Caco-2 (cell line): ENCODE results near the gene TMEM40. TPM values are rescaled to one million over a fixed set of nuclear protein-coding genes. Genes with fewer than 3 reads are reported as not detected.

Experiments
- BruUV-seq: library from RNA; stranded (reverse); fragments of 400-500 nt; replicated peaks from 2 replicates; lab custom pipeline; 2021; lab: Mats Ljungman, UMichigan
- CTCF ChIA-PET: fragments of 300-600 bp; sonication (Branson Sonifier 250); formaldehyde crosslinking; loops from one replicate; lab custom pipeline; 2022; ENCODE audit warnings: antibody characterized with exemption; lab: Charles Lee
- POLR2A ChIA-PET: fragments of 300-600 bp; sonication (Branson Sonifier 250); formaldehyde crosslinking; loops from one replicate; lab custom pipeline; 2022; ENCODE audit warnings: antibody characterized with exemption; lab: Charles Lee
- DNase-seq, 2 experiments: peaks; one replicate each; pipeline versions ENCODE4 v3.0.0 to v3.0.0-alpha.2; 2020 to 2022
- H3K27me3 ChIP-seq: replicated peaks from 2 replicates; pipeline ENCODE4 v1.6.0; 2011; ENCODE audit warnings: low read length; ENCODE audit not compliant: control insufficient read depth, insufficient read depth
- H3K36me3 ChIP-seq: 2 replicates; pipeline ENCODE4 v1.5.1; 2011; ENCODE audit warnings: low read length; ENCODE audit not compliant: control insufficient read depth, insufficient read depth
- H3K4me1 ChIP-seq: fragments of 250-450 bp; sonication (Bioruptor Pico); 2 replicates; pipeline ENCODE4 v1.5.1; 2020; ENCODE audit warnings: mild to moderate bottlenecking
- H3K4me3 ChIP-seq: 2 replicates; pipeline ENCODE4 v1.5.1; 2011; ENCODE audit warnings: low read depth, mild to moderate bottlenecking, control low read depth, low read length
- H3K9me3 ChIP-seq: fragments of 250-450 bp; sonication (Bioruptor Pico); 2 replicates; pipeline ENCODE4 v1.5.1; 2020; ENCODE audit warnings: mild to moderate bottlenecking, moderate library complexity
- H3K27ac Mint-ChIP-seq: one replicate; pipeline ENCODE4 v1.8.0; 2022; ENCODE audit warnings: mixed read lengths; ENCODE audit not compliant: unreplicated experiment
- H3K27me3 Mint-ChIP-seq: one replicate; pipeline ENCODE4 v1.8.0; 2022; ENCODE audit warnings: mixed read lengths; ENCODE audit not compliant: insufficient read depth, unreplicated experiment
- H3K36me3 Mint-ChIP-seq: one replicate; pipeline ENCODE4 v1.8.0; 2022; ENCODE audit warnings: mild to moderate bottlenecking, mixed read lengths; ENCODE audit not compliant: insufficient read depth, unreplicated experiment
- H3K4me1 Mint-ChIP-seq: one replicate; pipeline ENCODE4 v1.8.0; 2022; ENCODE audit warnings: low read depth, mixed read lengths; ENCODE audit not compliant: unreplicated experiment
- H3K4me3 Mint-ChIP-seq: one replicate; pipeline ENCODE4 v1.8.0; 2022; ENCODE audit warnings: mild to moderate bottlenecking, moderate library complexity, mixed read lengths; ENCODE audit not compliant: unreplicated experiment
- H3K9me3 Mint-ChIP-seq: one replicate; pipeline ENCODE4 v1.8.0; 2022; ENCODE audit warnings: mixed read lengths; ENCODE audit not compliant: unreplicated experiment
- CTCF ChIP-seq, 2 experiments: fragments of 200-600 bp in 1 of 2; IDR thresholded peaks; 1 replicate in 1 of 2; 2 replicates in 1 of 2; pipeline versions ENCODE4 v1.5.1 to v1.8.0; 2011 to 2022; ENCODE audit warnings: antibody characterized with exemption in 1 of 2, control low read depth in 1 of 2, inconsistent platforms in 1 of 2, low read depth in 1 of 2, low read length in 1 of 2, mild to moderate bottlenecking in 1 of 2, moderate library complexity in 1 of 2; ENCODE audit not compliant: insufficient read depth in 1 of 2, severe bottlenecking in 1 of 2, unreplicated experiment in 1 of 2
- intact Hi-C: fragments of 100-400 bp; cut with micrococcal nuclease; formaldehyde crosslinking; loops from one replicate; pipeline ENCODE4 v1.10.0; 2022; ENCODE audit not compliant: unreplicated experiment
- total RNA-seq: library from RNA; stranded (reverse); gene quantifications from 2 replicates; pipeline ENCODE4 v1.2.3, GENCODE V29; 2022

The TMEM40 gene
- total RNA-seq, 1 experiment from 2014 or later, result 0.86 TPM

GRCh38 chr3:12708584-12709192 is 50.4 kb downstream of the TMEM40 start:
- Histone ChIP-seq H3K4me3 (no peak overlapping the region), H3K36me3 (no peaks in the 10 kb centered on the region), H3K9me3 (no peaks in the 10 kb centered on the region), H3K4me1 (peaks cover 13% of the 10 kb centered on the region), H3K27me3 (no peaks in the 10 kb centered on the region)
- BruUV-seq, result no TSS peak
- Mint-ChIP-seq H3K27ac (no peak overlapping the region), H3K9me3 (no peaks in the 10 kb centered on the region), H3K27me3 (no peaks in the 10 kb centered on the region), H3K4me1 (no peaks in the 10 kb centered on the region), H3K4me3 (no peak overlapping the region), H3K36me3 (no peaks in the 10 kb centered on the region)
- CTCF ChIA-PET, result interaction anchor here (1.0 kb wide), 1 partner anchor 114 kb away, joined by 3 read pairs; no protein-coding TSS in a partner anchor
- no peak for TF ChIP-seq CTCF (IDR thresholded peaks at IDR 0.05; ENCODE audit: insufficient read depth in 1 of 2, low read depth in 1 of 2, low read length in 1 of 2, severe bottlenecking in 1 of 2, unreplicated experiment in 1 of 2)
- POLR2A ChIA-PET, result no interaction called here
- intact Hi-C loops, result loop anchor here (5.0 kb wide), 2 partner anchors 46 to 104 kb away; partner anchors contain the start of gene RAF1
- no peak for DNase-seq

- BruUV-seq, result no TSS peak
- Histone ChIP-seq H3K4me3 (no peak overlapping the region), H3K4me1 (peaks cover 20% of the 10 kb centered on the region), H3K9me3 (no peaks in the 10 kb centered on the region), H3K36me3 (no peaks in the 10 kb centered on the region), H3K27me3 (no peaks in the 10 kb centered on the region)
- Mint-ChIP-seq H3K4me1 (no peaks in the 10 kb centered on the region), H3K36me3 (no peaks in the 10 kb centered on the region), H3K27ac (no peak overlapping the region), H3K4me3 (no peak overlapping the region), H3K27me3 (no peaks in the 10 kb centered on the region), H3K9me3 (no peaks in the 10 kb centered on the region)
- intact Hi-C loops, result loop anchor here (5.0 kb wide), 2 partner anchors 45 to 105 kb away; partner anchors contain the start of gene RAF1
- no peak for TF ChIP-seq CTCF (IDR thresholded peaks at IDR 0.05; ENCODE audit: insufficient read depth in 1 of 2, low read depth in 1 of 2, low read length in 1 of 2, severe bottlenecking in 1 of 2, unreplicated experiment in 1 of 2)
- ChIA-PET CTCF (interaction anchor here (1.1 kb wide), 1 partner anchor 13 kb away, joined by 5 read pairs; no protein-coding TSS in a partner anchor), POLR2A (no interaction called here)
- peak in 1 of 2 experiments; percentile 50 for DNase-seq
Observed at GRCh38 chr3:12707449-12707848, 51.6 kb downstream of the TMEM40 start.

- ChIA-PET POLR2A (no interaction called here), CTCF (interaction anchor here (1.2 kb wide), 1 partner anchor 103 kb away, joined by 7 read pairs; no protein-coding TSS in a partner anchor)
- Mint-ChIP-seq H3K27ac (no peak overlapping the region), H3K36me3 (no peaks in the 10 kb centered on the region), H3K4me3 (no peak overlapping the region), H3K4me1 (no peaks in the 10 kb centered on the region), H3K9me3 (no peaks in the 10 kb centered on the region), H3K27me3 (no peaks in the 10 kb centered on the region)
- Histone ChIP-seq H3K9me3 (no peaks in the 10 kb centered on the region), H3K36me3 (no peaks in the 10 kb centered on the region), H3K4me3 (no peak overlapping the region), H3K4me1 (peaks cover 28% of the 10 kb centered on the region), H3K27me3 (no peaks in the 10 kb centered on the region)
- BruUV-seq, result no TSS peak
- DNase-seq, result peak; percentile 74 to 79
- intact Hi-C loops, result loop anchor here (1.0 to 5.0 kb wide), 4 partner anchors 14 to 106 kb away; partner anchors contain the start of gene RAF1
- peak; percentile 53 to 82 for TF ChIP-seq CTCF (IDR thresholded peaks at IDR 0.05; ENCODE audit: insufficient read depth in 1 of 2, low read depth in 1 of 2, low read length in 1 of 2, severe bottlenecking in 1 of 2, unreplicated experiment in 1 of 2)
Observed at GRCh38 chr3:12706504-12707253, 52.4 kb downstream of the TMEM40 start.
